ENCODE data around the gene ZNG1B. TPM values are rescaled to one million over a fixed set of nuclear protein-coding genes. Genes with fewer than 3 reads are reported as not detected.
A peak's percentile ranks its signal among the peaks of the same experiment; 100 is the strongest.
"Not testable (repeated sequence)": the region's sequence is repeated elsewhere in the genome, so short reads cannot be mapped to it uniquely, and the experiment has no call there.

The ZNG1B gene
- 16.4 TPM for polyA plus RNA-seq (2012; ENCODE audit: insufficient read depth, insufficient read length, low read depth)

- H3K4me1 ChIP-seq, H3K36me3 ChIP-seq: not testable (repeated sequence)
- DNase-seq = peak; percentile 72
Observed at GRCh38 chr2:113437508-113438465, at the start of gene ZNG1B. Gene ZNG1B, plus strand, starts transcription at chr2:113437691. Its CDS starts 178 bp downstream, at chr2:113437869.

DNA sequence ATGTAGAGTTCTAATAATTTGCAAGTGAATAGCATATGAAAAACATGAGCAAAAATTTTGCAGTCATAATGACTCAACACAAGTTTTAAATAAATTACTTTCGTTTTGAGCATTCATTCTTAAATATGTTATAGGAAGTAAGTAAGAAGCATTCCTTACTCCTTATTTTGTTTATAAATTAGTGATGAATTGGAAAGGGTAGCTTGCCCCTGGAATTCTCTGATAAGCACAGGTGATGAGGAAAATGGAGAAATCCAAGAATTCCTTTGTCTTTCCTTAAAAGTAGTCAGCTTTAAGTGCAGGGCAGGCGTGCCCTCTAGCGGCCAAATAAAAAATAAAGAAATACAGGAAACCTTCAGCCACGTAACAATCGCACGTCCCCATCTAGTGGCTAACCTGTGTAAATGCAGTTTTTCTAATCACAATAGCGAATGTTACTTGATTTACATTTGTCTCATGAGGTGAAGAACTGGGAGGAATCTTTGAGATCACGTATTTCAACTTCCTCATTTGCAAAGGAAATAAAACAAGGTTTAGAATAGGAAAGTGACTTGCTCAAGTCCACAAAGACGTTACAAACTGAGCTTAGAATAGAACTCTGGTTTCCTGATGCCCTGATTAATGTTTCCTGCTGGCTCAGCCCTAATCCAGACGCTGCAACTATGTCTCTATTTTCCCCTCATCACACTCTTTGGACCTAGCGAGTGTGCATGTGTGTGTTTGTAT is 47.2 kb upstream of the ZNG1B start:
- H3K36me3 ChIP-seq = no peaks in the 10 kb centered on the region
- H3K9me3 ChIP-seq = no peaks in the 10 kb centered on the region
- peak; percentile 43 for DNase-seq
- H3K4me3 ChIP-seq (ENCODE audit: low read depth, low read length) = peak overlapping the region; percentile 17; the same call in 1 of the 2 replicates
- peak; percentile 79 for TF ChIP-seq CTCF (IDR thresholded peaks at IDR 0.05; ENCODE audit: low read depth, low read length)
- H3K4me1 ChIP-seq = no peaks in the 10 kb centered on the region
- no peaks in the 10 kb centered on the region for H3K27me3 ChIP-seq

More at GRCh38 chr2:113437508-113438465, at the start of gene ZNG1B:
- H3K4me3 ChIP-seq (ENCODE audit: low read depth, low read length) = peak within 1 kb of the TSS; percentile 56
- not testable (repeated sequence) for H3K9me3 ChIP-seq, H3K27me3 ChIP-seq

DNA sequence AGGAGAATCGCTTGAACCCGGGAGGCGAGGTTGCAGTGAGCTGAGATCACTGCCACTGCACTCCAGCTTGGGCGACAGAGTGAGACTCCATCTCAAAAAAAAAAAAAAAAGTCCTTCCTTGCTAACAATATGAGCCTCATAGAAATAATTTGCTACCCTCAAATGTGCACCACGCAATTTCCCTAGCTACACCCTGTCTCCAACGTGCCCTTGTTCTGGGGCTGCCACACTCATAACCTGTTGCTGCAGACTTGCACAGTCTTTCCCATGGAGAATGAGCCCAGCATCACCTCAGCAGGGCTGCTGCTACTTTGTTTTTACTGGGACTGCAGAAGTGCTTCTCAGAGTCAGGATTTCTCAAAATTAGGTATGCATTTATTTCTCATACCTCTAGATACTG is 46.4 kb upstream of the ZNG1B start:
- DNase-seq = no peak
- TF ChIP-seq CTCF (IDR thresholded peaks at IDR 0.05; ENCODE audit: low read depth, low read length) = no peak
- H3K27me3 ChIP-seq = no peaks in the 10 kb centered on the region
- no peak overlapping the region for H3K4me3 ChIP-seq (ENCODE audit: low read depth, low read length)
- H3K9me3 ChIP-seq = no peaks in the 10 kb centered on the region
- H3K4me1 ChIP-seq = no peaks in the 10 kb centered on the region
- no peaks in the 10 kb centered on the region for H3K36me3 ChIP-seq

GRCh38 chr2:113406114-113406513 is 31.4 kb upstream of the ZNG1B start:
- DNase-seq = no peak
- H3K36me3 ChIP-seq = no peaks in the 10 kb centered on the region
- H3K4me1 ChIP-seq = no peaks in the 10 kb centered on the region
- H3K4me3 ChIP-seq (ENCODE audit: low read depth, low read length) = no peak overlapping the region
- no peaks in the 10 kb centered on the region for H3K27me3 ChIP-seq
- no peaks in the 10 kb centered on the region for H3K9me3 ChIP-seq
- no peak for TF ChIP-seq CTCF (IDR thresholded peaks at IDR 0.05; ENCODE audit: low read depth, low read length)

GRCh38 chr2:113407446-113408099 is 29.9 kb upstream of the ZNG1B start:
- no peak for TF ChIP-seq CTCF (IDR thresholded peaks at IDR 0.05; ENCODE audit: low read depth, low read length)
- no peaks in the 10 kb centered on the region for H3K27me3 ChIP-seq
- DNase-seq = no peak
- no peaks in the 10 kb centered on the region for H3K4me1 ChIP-seq
- no peaks in the 10 kb centered on the region for H3K36me3 ChIP-seq
- H3K9me3 ChIP-seq = no peaks in the 10 kb centered on the region
- no peak overlapping the region for H3K4me3 ChIP-seq (ENCODE audit: low read depth, low read length)

DNA sequence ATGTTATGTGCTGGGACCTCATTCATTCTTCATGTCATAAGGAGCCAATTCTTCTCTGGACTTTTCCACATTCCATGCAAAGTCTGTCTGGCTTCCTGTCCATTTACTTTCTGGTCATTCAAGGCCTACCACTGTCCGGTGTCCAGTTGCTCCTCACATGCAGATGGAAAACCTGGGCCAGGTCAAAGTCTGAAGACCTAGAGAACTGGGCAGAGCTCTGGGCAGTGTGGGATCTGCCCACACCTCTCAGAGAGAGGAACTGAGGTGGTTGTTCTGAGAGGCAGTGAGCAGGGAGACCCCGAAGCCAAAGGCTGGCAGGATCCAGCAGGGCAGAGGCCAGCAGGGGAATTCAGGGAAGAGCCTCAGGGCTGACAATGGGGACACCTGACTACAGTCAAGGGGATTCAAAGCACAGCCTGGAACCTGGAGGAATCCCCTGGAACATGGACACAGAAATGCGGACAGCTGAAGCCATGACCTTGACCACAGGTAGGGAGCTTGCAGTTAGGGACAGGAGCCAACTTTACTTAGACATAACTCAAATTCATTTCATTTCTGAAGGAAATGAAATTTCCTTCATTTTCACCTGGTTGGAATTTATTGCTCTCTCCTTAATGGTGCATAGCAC is 25.7 kb upstream of the ZNG1B start:
- H3K4me1 ChIP-seq; DNase-seq; H3K4me3 ChIP-seq (ENCODE audit: low read depth, low read length); H3K27me3 ChIP-seq; H3K9me3 ChIP-seq; H3K36me3 ChIP-seq: not testable (repeated sequence)

DNA sequence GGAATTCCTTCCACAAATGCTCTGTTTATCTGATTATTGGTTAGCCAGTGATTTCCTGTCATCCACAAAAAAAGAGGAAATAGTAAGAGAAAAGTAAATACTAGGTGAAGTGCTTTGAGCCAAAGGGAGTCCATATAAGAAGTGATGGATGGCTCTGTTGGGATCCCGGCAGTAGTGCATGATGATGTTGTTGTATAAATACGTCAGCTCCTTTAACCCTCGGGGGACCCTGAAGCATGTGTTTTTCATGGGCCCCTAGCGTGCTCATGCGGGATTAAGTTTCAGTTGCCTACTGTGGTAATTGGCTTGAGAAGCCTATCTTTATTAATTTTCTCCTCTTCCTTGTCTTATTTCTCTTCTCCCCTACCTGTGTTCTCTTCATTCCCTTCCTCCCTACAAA is 24.7 kb upstream of the ZNG1B start:
- H3K4me3 ChIP-seq (ENCODE audit: low read depth, low read length) = not testable (repeated sequence)

GRCh38 chr2:113431773-113432172 is 5.7 kb upstream of the ZNG1B start:
- not testable (repeated sequence) for H3K27me3 ChIP-seq; H3K9me3 ChIP-seq; H3K4me3 ChIP-seq (ENCODE audit: low read depth, low read length); DNase-seq; H3K4me1 ChIP-seq; H3K36me3 ChIP-seq

More for the DNA sequence above, 24.7 kb upstream of the ZNG1B start:
- not testable (repeated sequence) for H3K9me3 ChIP-seq, H3K36me3 ChIP-seq, DNase-seq, H3K4me1 ChIP-seq, H3K27me3 ChIP-seq

DNA sequence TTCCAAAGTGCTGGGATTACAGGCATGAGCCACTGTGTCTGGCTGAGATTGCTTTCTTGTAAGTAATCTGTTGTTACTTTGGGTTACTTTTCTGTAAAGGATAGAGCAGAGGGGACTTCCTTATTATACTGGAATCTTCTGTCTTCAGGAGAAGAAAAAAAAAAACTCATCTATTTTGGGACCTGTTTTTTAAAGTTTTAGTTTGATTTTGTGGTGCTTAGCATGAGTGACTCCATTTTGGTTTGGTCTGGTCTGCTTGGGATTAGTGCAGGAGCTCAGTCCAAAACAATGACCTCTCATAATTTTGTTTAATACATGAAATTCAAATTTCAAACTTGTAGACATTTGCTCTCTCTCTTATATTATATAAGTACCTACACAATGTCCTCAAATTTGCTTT is 4.0 kb upstream of the ZNG1B start:
- not testable (repeated sequence) for H3K4me1 ChIP-seq; H3K27me3 ChIP-seq; H3K4me3 ChIP-seq (ENCODE audit: low read depth, low read length); H3K36me3 ChIP-seq; DNase-seq; H3K9me3 ChIP-seq

GRCh38 chr2:113465770-113466169 is 28.3 kb downstream of the ZNG1B start:
- not testable (repeated sequence) for DNase-seq; H3K4me3 ChIP-seq (ENCODE audit: low read depth, low read length); H3K4me1 ChIP-seq; H3K9me3 ChIP-seq; H3K36me3 ChIP-seq; H3K27me3 ChIP-seq
